H9 (cell line): ENCODE measurements around the gene TCOF1. TPM values are rescaled to one million over a fixed set of nuclear protein-coding genes. Genes with fewer than 3 reads are reported as not detected.

Source experiments
- DNase-seq: peaks from one replicate; pipeline ENCODE4 v3.0.0-alpha.2; 2017
- H2AFZ ChIP-seq: one replicate; pipeline ENCODE4 v1.6.1; 2013; ENCODE audit warnings: mild to moderate bottlenecking, low read length, control low read depth, moderate library complexity
- H2AK5ac ChIP-seq: 2 replicates; pipeline ENCODE4 v1.6.1; 2013; ENCODE audit warnings: low read length, control low read depth, mixed read lengths; ENCODE audit not compliant: insufficient read length
- H2BK120ac ChIP-seq: one replicate; pipeline ENCODE4 v1.6.1; 2013; ENCODE audit warnings: low read depth, mild to moderate bottlenecking, low read length, control low read depth, inconsistent platforms; ENCODE audit not compliant: poor library complexity, severe bottlenecking
- H2BK12ac ChIP-seq: 2 replicates; pipeline ENCODE4 v1.6.1; 2013; ENCODE audit warnings: low read length, control low read depth, mixed read lengths, low read depth; ENCODE audit not compliant: insufficient read length
- H2BK15ac ChIP-seq: 2 replicates; pipeline ENCODE4 v1.6.1; 2013; ENCODE audit warnings: low read depth, low read length, control low read depth
- H2BK20ac ChIP-seq: one replicate; pipeline ENCODE4 v1.6.1; 2013; ENCODE audit warnings: low read depth, mild to moderate bottlenecking, low read length, control low read depth, inconsistent platforms; ENCODE audit not compliant: poor library complexity, severe bottlenecking
- H2BK5ac ChIP-seq: 2 replicates; pipeline ENCODE4 v1.6.1; 2013; ENCODE audit warnings: low read length, control low read depth, mixed read lengths; ENCODE audit not compliant: insufficient read length
- H3K14ac ChIP-seq: 2 replicates; pipeline ENCODE4 v1.6.1; 2013; ENCODE audit warnings: low read length, control low read depth; ENCODE audit not compliant: insufficient read depth
- H3K18ac ChIP-seq: 2 replicates; pipeline ENCODE4 v1.6.1; 2013; ENCODE audit warnings: low read depth, mild to moderate bottlenecking, mixed read lengths, low read length, control low read depth; ENCODE audit not compliant: insufficient read length
- H3K23ac ChIP-seq: 2 replicates; pipeline ENCODE4 v1.6.1; 2013; ENCODE audit warnings: low read length, control low read depth, mixed read lengths, low read depth; ENCODE audit not compliant: insufficient read length
- H3K23me2 ChIP-seq: 2 replicates; pipeline ENCODE4 v1.6.1; 2013; ENCODE audit warnings: low read depth, mild to moderate bottlenecking, mixed read lengths, low read length, control low read depth; ENCODE audit not compliant: insufficient read length, poor library complexity, severe bottlenecking
- H3K27ac ChIP-seq: 2 replicates; pipeline ENCODE4 v1.5.1; 2013; ENCODE audit warnings: low read length, control low read depth, mixed read lengths, low read depth; ENCODE audit not compliant: insufficient read length
- H3K27me3 ChIP-seq: 2 replicates; pipeline ENCODE4 v1.6.1; 2013; ENCODE audit warnings: low read length, control low read depth, inconsistent platforms; ENCODE audit not compliant: insufficient read depth
- H3K4ac ChIP-seq: 2 replicates; pipeline ENCODE4 v1.6.1; 2013; ENCODE audit warnings: low read depth, mild to moderate bottlenecking, control low read depth, inconsistent platforms, low read length, moderate library complexity
- H3K4me1 ChIP-seq: 2 replicates; pipeline ENCODE4 v1.6.1; 2013; ENCODE audit warnings: low read length, control low read depth, inconsistent platforms; ENCODE audit not compliant: insufficient read depth
- H3K4me2 ChIP-seq: 2 replicates; pipeline ENCODE4 v1.6.1; 2013; ENCODE audit warnings: low read length, control low read depth, mixed read lengths; ENCODE audit not compliant: insufficient read length, insufficient read depth
- H3K56ac ChIP-seq: 2 replicates; pipeline ENCODE4 v1.6.1; 2013; ENCODE audit warnings: low read depth, mild to moderate bottlenecking, mixed read lengths, low read length, control low read depth; ENCODE audit not compliant: insufficient read length
- H3K79me1 ChIP-seq: 2 replicates; pipeline ENCODE4 v1.6.1; 2013; ENCODE audit warnings: low read depth, mild to moderate bottlenecking, moderate library complexity, low read length, control low read depth, inconsistent platforms; ENCODE audit not compliant: insufficient read depth, poor library complexity, severe bottlenecking
- H3K79me2 ChIP-seq: 2 replicates; pipeline ENCODE4 v1.6.1; 2013; ENCODE audit warnings: low read length, control low read depth, inconsistent platforms; ENCODE audit not compliant: insufficient read depth
- H3K9ac ChIP-seq: 2 replicates; pipeline ENCODE4 v1.6.1; 2013; ENCODE audit warnings: low read length, control low read depth, mixed read lengths; ENCODE audit not compliant: insufficient read length; ENCODE audit errors: extremely low read depth
- H3K9me3 ChIP-seq: one replicate; pipeline ENCODE4 v1.6.1; 2013; ENCODE audit warnings: low read depth, low read length, inconsistent platforms; ENCODE audit not compliant: control insufficient read depth
- H3T11ph ChIP-seq: one replicate; pipeline ENCODE4 v1.6.1; 2013; ENCODE audit warnings: mild to moderate bottlenecking, low read length, control low read depth, inconsistent platforms
- H4K20me1 ChIP-seq: one replicate; pipeline ENCODE4 v1.6.1; 2013; ENCODE audit not compliant: control insufficient read depth, insufficient read length, insufficient read depth
- H4K5ac ChIP-seq: 2 replicates; pipeline ENCODE4 v1.6.1; 2013; ENCODE audit warnings: low read depth, mild to moderate bottlenecking, mixed read lengths, low read length, control low read depth; ENCODE audit not compliant: insufficient read length
- H4K8ac ChIP-seq: replicated peaks from 2 replicates; pipeline ENCODE4 v1.6.1; 2013; ENCODE audit warnings: low read length, control low read depth, mixed read lengths, low read depth; ENCODE audit not compliant: insufficient read length
- H4K91ac ChIP-seq: 2 replicates; pipeline ENCODE4 v1.6.1; 2013; ENCODE audit warnings: low read depth, mild to moderate bottlenecking, moderate library complexity, mixed read lengths, low read length, control low read depth; ENCODE audit not compliant: insufficient read length
- H3K27ac Mint-ChIP-seq, 3 experiments: 2 replicates in 2 of 3; 3 replicates in 1 of 3; pipeline ENCODE4 v1.8.0; 2020 to 2021; ENCODE audit warnings: mixed read lengths in 3 of 3, mild to moderate bottlenecking in 1 of 3, moderate library complexity in 1 of 3
- H3K27me3 Mint-ChIP-seq: 2 replicates; pipeline ENCODE4 v1.8.0; 2021; ENCODE audit warnings: low read depth, mild to moderate bottlenecking, moderate library complexity, mixed read lengths
- H3K36me3 Mint-ChIP-seq, 3 experiments: 2 replicates in 2 of 3; 3 replicates in 1 of 3; pipeline ENCODE4 v1.8.0; 2020 to 2021; ENCODE audit warnings: low read depth in 3 of 3, mixed read lengths in 3 of 3; ENCODE audit not compliant: insufficient read depth in 1 of 3
- H3K4me1 Mint-ChIP-seq, 2 experiments: 2 replicates each; pipeline ENCODE4 v1.8.0; 2020; ENCODE audit warnings: mixed read lengths in 2 of 2
- H3K4me3 Mint-ChIP-seq, 2 experiments: 2 replicates in 1 of 2; 3 replicates in 1 of 2; pipeline ENCODE4 v1.8.0; 2020 to 2021; ENCODE audit warnings: mild to moderate bottlenecking in 2 of 2, mixed read lengths in 2 of 2, moderate library complexity in 1 of 2
- H3K9me3 Mint-ChIP-seq, 2 experiments: 2 replicates in 1 of 2; 3 replicates in 1 of 2; pipeline ENCODE4 v1.8.0; 2020; ENCODE audit warnings: mild to moderate bottlenecking in 2 of 2, mixed read lengths in 2 of 2, moderate library complexity in 1 of 2
- WGBS: extraction: QIAGEN DNeasy Blood & Tissue Kit; methylation state at CpG from one replicate; pipeline ENCODE4 v1.1.7; 2013; ENCODE audit warnings: missing lambda C conversion rate, low lambda C conversion rate, mixed read lengths; ENCODE audit not compliant: insufficient read length; ENCODE audit errors: extremely low coverage; 5-methylcytosine and 5-hydroxymethylcytosine counted together
- total RNA-seq: library from RNA; stranded (reverse); gene quantifications from 2 replicates; pipeline ENCODE4 v1.2.1, GENCODE V29; 2021
- TF ChIP-seq, protein P1 (sequence below): fragments of 200-600 bp; sonication (generic); conservative IDR thresholded peaks from 3 replicates; pipeline ENCODE4 v1.8.0; 2021; ENCODE audit warnings: antibody characterized with exemption, mild to moderate bottlenecking

TCOF1 gene
- total RNA-seq, 1 experiment from 2014 or later, result 128 TPM

GRCh38 chr5:150326707-150327106 is 30.8 kb upstream of the TCOF1 start:
- Histone ChIP-seq H3K23ac (no peak overlapping the region), H3K9ac (no peak overlapping the region), H3K79me1 (no peaks in the 10 kb centered on the region), H4K5ac (no peak overlapping the region), H3K56ac (no peak overlapping the region), H3K4me2 (no peak overlapping the region), H3K14ac (no peak overlapping the region), H2BK15ac (no peak overlapping the region), H2BK5ac (no peak overlapping the region), H2AFZ (no peak overlapping the region), H3K9me3 (no peaks in the 10 kb centered on the region), H3K4me1 (no peaks in the 10 kb centered on the region), H3K4ac (no peak overlapping the region), H2BK20ac (no peak overlapping the region), H2AK5ac (no peak overlapping the region), H3K27ac (no peak overlapping the region), H4K91ac (no peak overlapping the region), H3K79me2 (no peaks in the 10 kb centered on the region), H3T11ph (no peak overlapping the region), H3K18ac (no peak overlapping the region), H3K23me2 (no peaks in the 10 kb centered on the region), H4K20me1 (no peaks in the 10 kb centered on the region), H2BK12ac (no peak overlapping the region), H2BK120ac (no peak overlapping the region), H3K27me3 (no peaks in the 10 kb centered on the region), H4K8ac (no peak overlapping the region)
- Mint-ChIP-seq H3K4me1 (peaks cover 0 to 4% of the 10 kb centered on the region in 2 experiments; a peak in 1 of 4 replicates), H3K4me3 (no peak overlapping the region), H3K36me3 (no peaks in the 10 kb centered on the region), H3K9me3 (no peaks in the 10 kb centered on the region), H3K27me3 (no peaks in the 10 kb centered on the region; the same call in 1 of the 2 replicates), H3K27ac (no peak overlapping the region)
- DNase-seq, result no peak
- TF ChIP-seq, protein P1, sequence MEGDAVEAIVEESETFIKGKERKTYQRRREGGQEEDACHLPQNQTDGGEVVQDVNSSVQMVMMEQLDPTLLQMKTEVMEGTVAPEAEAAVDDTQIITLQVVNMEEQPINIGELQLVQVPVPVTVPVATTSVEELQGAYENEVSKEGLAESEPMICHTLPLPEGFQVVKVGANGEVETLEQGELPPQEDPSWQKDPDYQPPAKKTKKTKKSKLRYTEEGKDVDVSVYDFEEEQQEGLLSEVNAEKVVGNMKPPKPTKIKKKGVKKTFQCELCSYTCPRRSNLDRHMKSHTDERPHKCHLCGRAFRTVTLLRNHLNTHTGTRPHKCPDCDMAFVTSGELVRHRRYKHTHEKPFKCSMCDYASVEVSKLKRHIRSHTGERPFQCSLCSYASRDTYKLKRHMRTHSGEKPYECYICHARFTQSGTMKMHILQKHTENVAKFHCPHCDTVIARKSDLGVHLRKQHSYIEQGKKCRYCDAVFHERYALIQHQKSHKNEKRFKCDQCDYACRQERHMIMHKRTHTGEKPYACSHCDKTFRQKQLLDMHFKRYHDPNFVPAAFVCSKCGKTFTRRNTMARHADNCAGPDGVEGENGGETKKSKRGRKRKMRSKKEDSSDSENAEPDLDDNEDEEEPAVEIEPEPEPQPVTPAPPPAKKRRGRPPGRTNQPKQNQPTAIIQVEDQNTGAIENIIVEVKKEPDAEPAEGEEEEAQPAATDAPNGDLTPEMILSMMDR, result no peak
- no CpG with 5 or more reads among the region's 2 CpGs for WGBS
